GM18520 (cell line): ENCODE results near the gene SLC46A2.

Source experiments
- ATAC-seq: cut with Tn5 transposase; IDR thresholded peaks from one replicate; pipeline ENCODE4 v1.9.1; 2021; ENCODE audit not compliant: unreplicated experiment

The SLC46A2 gene

GRCh38 chr9:112833081-112833480 lies 57.6 kb downstream of the SLC46A2 start:
- no peak for ATAC-seq

GRCh38 chr9:112831969-112832368 lies 58.7 kb downstream of the SLC46A2 start:
- ATAC-seq: no peak

DNA sequence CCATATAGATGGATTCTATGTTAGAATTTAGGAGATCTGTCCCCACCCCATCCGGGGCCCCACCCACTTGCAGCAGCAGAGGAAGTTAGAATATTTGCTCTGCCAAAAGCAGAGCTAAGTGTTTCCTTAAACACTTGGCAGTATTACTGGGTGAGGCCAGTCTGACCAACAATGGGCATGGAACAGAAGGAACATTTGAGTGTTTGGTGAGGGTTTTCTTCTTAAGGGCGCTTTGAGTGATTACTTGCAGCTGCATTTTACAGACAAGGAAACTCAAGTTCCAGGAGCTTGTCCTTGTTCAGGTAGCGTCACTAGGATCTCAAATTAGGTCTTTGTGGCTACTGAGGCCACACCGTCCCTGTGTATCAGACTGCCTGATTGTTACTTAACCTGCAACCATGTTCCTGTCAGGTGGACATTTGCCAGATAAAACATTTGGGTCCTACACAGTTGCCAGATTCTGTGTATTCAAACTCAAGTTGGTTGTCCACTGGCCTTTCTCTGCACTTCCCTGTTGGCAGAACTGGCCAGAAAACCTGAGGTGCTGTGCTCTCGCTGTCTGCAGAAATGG lies 59.3 kb downstream of the SLC46A2 start:
- no peak for ATAC-seq
